H1 (cell line): ENCODE measurements around the gene PRKD3. TPM values are rescaled to one million over a fixed set of nuclear protein-coding genes. Genes with fewer than 3 reads are reported as not detected.

Source experiments
- CTCF ChIA-PET: fragments of 300-600 bp; sonication (Branson Sonifier 250); formaldehyde crosslinking; loops from one replicate; lab custom pipeline; 2021; ENCODE audit not compliant: partially characterized antibody; lab: Charles Lee
- POLR2A ChIA-PET: fragments of 300-600 bp; sonication (Branson Sonifier 250); formaldehyde crosslinking; loops from one replicate; lab custom pipeline; 2021; ENCODE audit warnings: inconsistent platforms; ENCODE audit not compliant: partially characterized antibody; lab: Charles Lee
- DNase-seq, 2 experiments: peaks; one replicate each; pipeline versions ENCODE4 v3.0.0 to v3.0.0-alpha.2; 2010 to 2022; ENCODE audit warnings: low spot score in 2 of 2, low read depth in 1 of 2, mixed read lengths in 1 of 2
- FAIRE-seq: peaks from 2 replicates; lab custom pipeline; 2011; peaks lifted over from hg19 to GRCh38; lab: Jason Lieb, UNC
- H2AFZ ChIP-seq: 2 replicates; pipeline ENCODE4 v1.8.1; 2012; ENCODE audit warnings: low read length, inconsistent platforms
- H2AK5ac ChIP-seq: 2 replicates; pipeline ENCODE4 v1.6.1; 2013; ENCODE audit warnings: low read depth, low read length
- H2BK120ac ChIP-seq: replicated peaks from 2 replicates; pipeline ENCODE3; 2013; ENCODE audit warnings: low read depth, low read length, inconsistent platforms
- H2BK12ac ChIP-seq: 2 replicates; pipeline ENCODE4 v1.6.1; 2013; ENCODE audit warnings: low read depth, low read length
- H2BK15ac ChIP-seq: 2 replicates; pipeline ENCODE4 v1.6.1; 2013; ENCODE audit warnings: low read length
- H2BK20ac ChIP-seq: 2 replicates; pipeline ENCODE4 v1.6.1; 2013; ENCODE audit warnings: low read length
- H2BK5ac ChIP-seq: 2 replicates; pipeline ENCODE4 v1.6.1; 2013; ENCODE audit warnings: low read depth, low read length
- H3K14ac ChIP-seq: 2 replicates; pipeline ENCODE4 v1.6.1; 2013; ENCODE audit warnings: inconsistent platforms; ENCODE audit not compliant: insufficient read length
- H3K18ac ChIP-seq: 2 replicates; pipeline ENCODE4 v1.6.1; 2013; ENCODE audit warnings: low read length; ENCODE audit errors: extremely low read depth
- H3K23ac ChIP-seq: 2 replicates; pipeline ENCODE4 v1.6.1; 2013; ENCODE audit warnings: inconsistent platforms; ENCODE audit not compliant: insufficient read length
- H3K23me2 ChIP-seq: 2 replicates; pipeline ENCODE4 v1.6.1; 2013; ENCODE audit warnings: low read depth, low read length
- H3K27ac ChIP-seq: 2 replicates; pipeline ENCODE4 v1.6.1; 2011; ENCODE audit warnings: low read depth, low read length, inconsistent platforms
- H3K27me3 ChIP-seq, 4 experiments: replicated peaks in 1 of 4; 1 replicate in 1 of 4; 2 replicates in 3 of 4; pipeline versions ENCODE4 v1.6.1 to v1.8.1; 2011 to 2013; ENCODE audit warnings: low read length in 3 of 4, mild to moderate bottlenecking in 3 of 4, inconsistent platforms in 2 of 4, mixed read lengths in 2 of 4, moderate library complexity in 1 of 4; ENCODE audit not compliant: control insufficient read depth in 3 of 4, insufficient read depth in 3 of 4; ENCODE audit errors: extremely low read depth in 1 of 4
- H3K36me3 ChIP-seq, 4 experiments: 2 replicates each; pipeline versions ENCODE4 v1.6.1 to v1.8.1; 2011 to 2013; ENCODE audit warnings: mild to moderate bottlenecking in 4 of 4, low read length in 3 of 4, moderate library complexity in 2 of 4, control low read depth in 1 of 4, inconsistent platforms in 1 of 4; ENCODE audit not compliant: insufficient read depth in 4 of 4, control insufficient read depth in 2 of 4
- H3K4ac ChIP-seq: replicated peaks from 2 replicates; pipeline ENCODE3; 2013; ENCODE audit warnings: low read length, low read depth, mixed read lengths, inconsistent platforms; ENCODE audit not compliant: insufficient read length
- H3K4me1 ChIP-seq, 4 experiments: replicated peaks in 1 of 4; 1 replicate in 1 of 4; 2 replicates in 3 of 4; pipeline versions ENCODE4 v1.6.1 to v1.8.1; 2011 to 2013; ENCODE audit warnings: low read length in 3 of 4, inconsistent platforms in 2 of 4, mixed read lengths in 1 of 4; ENCODE audit not compliant: insufficient read depth in 4 of 4, control insufficient read depth in 3 of 4
- H3K4me2 ChIP-seq, 2 experiments: 2 replicates each; pipeline versions ENCODE4 v1.6.1 to v1.8.1; 2011 to 2013; ENCODE audit warnings: low read depth in 2 of 2, low read length in 2 of 2, control low read depth in 1 of 2, inconsistent platforms in 1 of 2, mild to moderate bottlenecking in 1 of 2; ENCODE audit not compliant: insufficient read depth in 1 of 2
- H3K4me3 ChIP-seq, 4 experiments: fragments of 200-600, 300-600 bp in 1 of 4; sonication (generic), shearing (Covaris generic), sonication (Bioruptor Twin) in 1 of 4; 2 replicates each; pipeline versions ENCODE4 v1.5.1 to v1.8.1; 2011 to 2016; ENCODE audit warnings: low read length in 4 of 4, low read depth in 3 of 4, control low read depth in 2 of 4, inconsistent platforms in 2 of 4, mild to moderate bottlenecking in 2 of 4, mixed read lengths in 1 of 4, moderate library complexity in 1 of 4; ENCODE audit not compliant: insufficient read depth in 2 of 4; ENCODE audit errors: extremely low read depth in 1 of 4
- H3K56ac ChIP-seq: replicated peaks from 2 replicates; pipeline ENCODE3; 2013; ENCODE audit warnings: low read depth, mild to moderate bottlenecking, mixed read lengths, low read length, inconsistent platforms; ENCODE audit not compliant: insufficient read length
- H3K79me1 ChIP-seq: 2 replicates; pipeline ENCODE4 v1.6.1; 2013; ENCODE audit warnings: low read depth, low read length, control low read depth
- H3K79me2 ChIP-seq, 2 experiments: 2 replicates each; pipeline versions ENCODE4 v1.6.1 to v1.8.1; 2012 to 2013; ENCODE audit warnings: low read length in 2 of 2, mild to moderate bottlenecking in 2 of 2, inconsistent platforms in 1 of 2; ENCODE audit not compliant: insufficient read depth in 2 of 2, control insufficient read depth in 1 of 2
- H3K9ac ChIP-seq, 4 experiments: replicated peaks in 1 of 4; 1 replicate in 1 of 4; 2 replicates in 3 of 4; pipeline versions ENCODE4 v1.6.1 to v1.8.1; 2011 to 2013; ENCODE audit warnings: low read depth in 3 of 4, low read length in 3 of 4, control low read depth in 2 of 4, mild to moderate bottlenecking in 2 of 4, moderate library complexity in 2 of 4, inconsistent platforms in 1 of 4; ENCODE audit errors: extremely low read depth in 1 of 4
- H3K9me3 ChIP-seq, 2 experiments: 2 replicates each; pipeline versions ENCODE4 v1.6.1 to v1.8.1; 2012 to 2013; ENCODE audit warnings: mild to moderate bottlenecking in 2 of 2, moderate library complexity in 2 of 2, control low read depth in 1 of 2, inconsistent platforms in 1 of 2, low read depth in 1 of 2, low read length in 1 of 2, mixed read lengths in 1 of 2; ENCODE audit not compliant: insufficient read depth in 2 of 2
- H4K20me1 ChIP-seq, 2 experiments: replicated peaks in 1 of 2; 2 replicates each; pipeline versions ENCODE3 to v1.8.1; 2011 to 2013; ENCODE audit warnings: inconsistent platforms in 2 of 2, low read length in 2 of 2, mild to moderate bottlenecking in 1 of 2; ENCODE audit not compliant: insufficient read depth in 2 of 2, control insufficient read depth in 1 of 2
- H4K5ac ChIP-seq: 2 replicates; pipeline ENCODE4 v1.6.1; 2013; ENCODE audit warnings: low read length, low read depth, mixed read lengths, inconsistent platforms; ENCODE audit not compliant: insufficient read length
- H4K8ac ChIP-seq: 2 replicates; pipeline ENCODE4 v1.8.0; 2013; ENCODE audit warnings: mild to moderate bottlenecking, moderate library complexity, low read length, inconsistent platforms; ENCODE audit not compliant: insufficient read depth; ENCODE audit errors: extremely low read depth
- H4K91ac ChIP-seq: replicated peaks from 2 replicates; pipeline ENCODE3; 2013; ENCODE audit warnings: low read length, mixed read lengths, inconsistent platforms; ENCODE audit not compliant: insufficient read length
- ATF3 ChIP-seq: IDR thresholded peaks from 2 replicates; pipeline ENCODE4 v1.6.1; 2011; ENCODE audit warnings: low read depth, mild to moderate bottlenecking, low read length; ENCODE audit not compliant: insufficient read depth
- CEBPB ChIP-seq: IDR thresholded peaks from 2 replicates; pipeline ENCODE4 v1.6.1; 2012; ENCODE audit warnings: low read depth, low read length
- CHD1 ChIP-seq: IDR thresholded peaks from 2 replicates; pipeline ENCODE4 v1.6.1; 2012; ENCODE audit warnings: low read depth, low read length, improper control_type of control experiment
- EZH2 ChIP-seq: fragments of 200-600 bp; sonication (generic); IDR thresholded peaks from 2 replicates; pipeline ENCODE4 v1.7.1; 2012; ENCODE audit warnings: low read depth, mild to moderate bottlenecking, moderate library complexity, low read length, inconsistent platforms; ENCODE audit not compliant: severe bottlenecking
- GABPA ChIP-seq: IDR thresholded peaks from 2 replicates; pipeline ENCODE4 v1.6.1; 2011; ENCODE audit warnings: mild to moderate bottlenecking, low read length, moderate library complexity, borderline replicate concordance; ENCODE audit not compliant: insufficient read depth
- JUN ChIP-seq: IDR thresholded peaks from 2 replicates; pipeline ENCODE4 v1.6.1; 2011; ENCODE audit warnings: low read depth, mild to moderate bottlenecking, improper control_type of control experiment, low read length
- JUND ChIP-seq: IDR thresholded peaks from 2 replicates; pipeline ENCODE4 v1.6.1; 2011; ENCODE audit warnings: mild to moderate bottlenecking, improper control_type of control experiment, low read length
- KDM5A ChIP-seq: fragments of 200-600 bp; IDR thresholded peaks from 2 replicates; pipeline ENCODE4 v1.7.1; 2012; ENCODE audit warnings: mild to moderate bottlenecking, low read length, inconsistent platforms, mixed read lengths
- MAFK ChIP-seq: IDR thresholded peaks from 2 replicates; pipeline ENCODE4 v1.6.1; 2012; ENCODE audit warnings: low read depth, mild to moderate bottlenecking, improper control_type of control experiment, low read length
- NRF1 ChIP-seq: IDR thresholded peaks from 2 replicates; pipeline ENCODE4 v1.6.1; 2011; ENCODE audit warnings: mild to moderate bottlenecking, low read depth, low read length, improper control_type of control experiment
- RNF2 ChIP-seq: fragments of 200-900, 300-1000 bp; sonication (generic); IDR thresholded peaks from 2 replicates; pipeline ENCODE4 v1.7.1; 2016; ENCODE audit warnings: borderline replicate concordance, low read depth, mild to moderate bottlenecking, antibody characterized with exemption, low read length; ENCODE audit not compliant: poor library complexity, severe bottlenecking; ENCODE audit errors: missing control alignments
- RXRA ChIP-seq: IDR thresholded peaks from 2 replicates; pipeline ENCODE4 v1.6.1; 2011; ENCODE audit warnings: low read depth, mild to moderate bottlenecking, low read length, moderate library complexity; ENCODE audit not compliant: insufficient read depth
- SAP30 ChIP-seq: fragments of 300-600 bp; sonication (generic); IDR thresholded peaks from 2 replicates; pipeline ENCODE4 v1.7.1; 2012; ENCODE audit warnings: low read length, moderate library complexity, mild to moderate bottlenecking, inconsistent platforms; ENCODE audit not compliant: insufficient read depth, insufficient replicate concordance
- SUZ12 ChIP-seq: fragments of 200-600 bp; sonication (generic); IDR thresholded peaks from 2 replicates; pipeline ENCODE4 v1.6.1; 2012; ENCODE audit warnings: mild to moderate bottlenecking, inconsistent platforms, low read length, moderate library complexity, mixed read lengths
- TCF12 ChIP-seq: IDR thresholded peaks from 2 replicates; pipeline ENCODE4 v1.6.1; 2011; ENCODE audit warnings: low read depth, mild to moderate bottlenecking, low read length
- polyA plus RNA-seq, 7 experiments: library from polyadenylated mRNA; depleted of rRNA in 3 of 7; stranded (reverse) in 5 of 7; unstranded in 2 of 7; fragments of >200 nt in 5 of 7; fragments of 200-250 nt in 2 of 7; gene quantifications; 1 replicate in 5 of 7; 2 replicates in 1 of 7; 4 replicates in 1 of 7; pipeline versions ENCODE4 v1.2.1 to v1.2.3, GENCODE V29; 2011 to 2013; ENCODE audit warnings: missing spikeins in 2 of 7, mixed read lengths in 2 of 7
- total RNA-seq: library from RNA; stranded (reverse); fragmentation: NEBNext Ultra II Directional; extraction: Animal tissue kit (Norgen Biotek cat#: 25700); gene quantifications from 2 replicates; pipeline ENCODE4 v1.2.1, GENCODE V29; 2021

The PRKD3 gene
- total and polyA plus RNA-seq, 2 of the 8 experiments (the other 6 are each of a cell fraction or from before 2014, with no cell fraction given) = 12.0 to 63.3 TPM

- H4K5ac ChIP-seq = no peak overlapping the region
- no peak overlapping the region for H2AFZ ChIP-seq
- H2BK120ac ChIP-seq = no peak overlapping the region
- POLR2A ChIA-PET = no interaction called here
- peaks cover 0 to 93% of the 10 kb centered on the region in 2 experiments; a peak in 2 of 4 replicates for H3K79me2 ChIP-seq
- H3K23me2 ChIP-seq = no peaks in the 10 kb centered on the region
- CTCF ChIA-PET = interaction anchor here (0.7 kb wide), 1 partner anchor 120 kb away, joined by 4 read pairs; no protein-coding TSS in a partner anchor
- DNase-seq (no peak), FAIRE-seq (no peak)
- H3K9ac ChIP-seq = no peak overlapping the region
- H2AK5ac ChIP-seq = no peak overlapping the region
- H3K14ac ChIP-seq = no peak overlapping the region
- H2BK12ac ChIP-seq = no peak overlapping the region
- H3K27ac ChIP-seq = no peak overlapping the region
- H3K4me1 ChIP-seq = no peaks in the 10 kb centered on the region
- no peak overlapping the region for H2BK15ac ChIP-seq
- H2BK5ac ChIP-seq = no peak overlapping the region
- H4K20me1 ChIP-seq = peaks cover 6 to 7% of the 10 kb centered on the region in 2 experiments
- H3K18ac ChIP-seq = no peak overlapping the region
- H3K27me3 ChIP-seq = no peaks in the 10 kb centered on the region
- H2BK20ac ChIP-seq = no peak overlapping the region
- H3K36me3 ChIP-seq = no peaks in the 10 kb centered on the region; a peak in 1 of 8 replicates
- no peak overlapping the region for H3K4me3 ChIP-seq
- no peak overlapping the region for H3K4ac ChIP-seq
- H4K91ac ChIP-seq = no peak overlapping the region
- H3K23ac ChIP-seq = no peak overlapping the region
- no peaks in the 10 kb centered on the region for H3K9me3 ChIP-seq
- no peak overlapping the region for H3K4me2 ChIP-seq
- H3K56ac ChIP-seq = no peak overlapping the region
- H3K79me1 ChIP-seq = peaks cover 12% of the 10 kb centered on the region
- H4K8ac ChIP-seq = no peak overlapping the region
- TF ChIP-seq JUND = no peak
- no peak for TF ChIP-seq SUZ12
- TF ChIP-seq SAP30 = no peak
- no peak for TF ChIP-seq RXRA
- no peak for TF ChIP-seq CEBPB
- no peak for TF ChIP-seq RNF2
- no peak for TF ChIP-seq ATF3
- TF ChIP-seq NRF1 = no peak
- TF ChIP-seq KDM5A = no peak
- TF ChIP-seq GABPA = no peak
- no peak for TF ChIP-seq TCF12
- no peak for TF ChIP-seq JUN
- no peak for TF ChIP-seq CHD1
- no peak for TF ChIP-seq MAFK
- TF ChIP-seq EZH2 = no peak
These were observed 24.5 kb downstream of the PRKD3 start for GRCh38 chr2:37300146-37300545.
